GM23248 (cell line): ENCODE results near the gene KLHDC7B. TPM values are rescaled to one million over a fixed set of nuclear protein-coding genes. Genes with fewer than 3 reads are reported as not detected.

Experiments used
- DNase-seq: peaks from one replicate; pipeline ENCODE4 v3.0.0-alpha.2; 2015
- H2AFZ ChIP-seq: fragments of 200-600 bp; sonication (generic); 2 replicates; pipeline ENCODE4 v1.6.1; 2016; ENCODE audit warnings: antibody characterized with exemption
- H3F3A ChIP-seq: fragments of 200-600 bp; sonication (generic); 2 replicates; pipeline ENCODE4 v1.6.1; 2016; ENCODE audit warnings: mild to moderate bottlenecking, antibody characterized with exemption, mixed run types; ENCODE audit not compliant: insufficient read depth
- H3K27ac ChIP-seq: fragments of 200-600 bp; sonication (generic); 2 replicates; pipeline ENCODE4 v1.5.1; 2016; ENCODE audit warnings: mild to moderate bottlenecking
- H3K27me3 ChIP-seq: fragments of 200-600 bp; sonication (generic); replicated peaks from 2 replicates; pipeline ENCODE4 v1.6.1; 2016; ENCODE audit warnings: mild to moderate bottlenecking; ENCODE audit not compliant: insufficient read depth
- H3K36me3 ChIP-seq: fragments of 200-600 bp; sonication (generic); 2 replicates; pipeline ENCODE4 v1.6.1; 2016; ENCODE audit warnings: low read depth, mild to moderate bottlenecking
- H3K4me1 ChIP-seq: fragments of 200-600 bp; sonication (generic); 2 replicates; pipeline ENCODE4 v1.6.1; 2016; ENCODE audit warnings: mild to moderate bottlenecking; ENCODE audit not compliant: insufficient read depth
- H3K4me2 ChIP-seq: fragments of 200-600 bp; sonication (generic); one replicate; pipeline ENCODE4 v1.6.1; 2016; ENCODE audit warnings: mild to moderate bottlenecking; ENCODE audit not compliant: unreplicated experiment
- H3K4me3 ChIP-seq: fragments of 200-600 bp; sonication (generic); 2 replicates; pipeline ENCODE4 v1.5.1; 2016; ENCODE audit warnings: mild to moderate bottlenecking
- H3K79me2 ChIP-seq: fragments of 200-600 bp; sonication (generic); 2 replicates; pipeline ENCODE4 v1.6.1; 2016; ENCODE audit warnings: mild to moderate bottlenecking; ENCODE audit not compliant: insufficient read depth
- H3K9ac ChIP-seq: fragments of 200-600 bp; sonication (generic); 2 replicates; pipeline ENCODE4 v1.6.1; 2016; ENCODE audit warnings: mild to moderate bottlenecking
- H3K9me2 ChIP-seq: fragments of 200-600 bp; sonication (generic); 2 replicates; pipeline ENCODE4 v1.6.1; 2016; ENCODE audit warnings: mixed run types, mild to moderate bottlenecking, moderate library complexity; ENCODE audit not compliant: insufficient read depth
- H3K9me3 ChIP-seq: fragments of 200-600 bp; sonication (generic); one replicate; pipeline ENCODE4 v1.6.1; 2017; ENCODE audit warnings: low read depth
- H4K20me1 ChIP-seq: fragments of 200-600 bp; sonication (generic); 2 replicates; pipeline ENCODE4 v1.6.0; 2016; ENCODE audit not compliant: insufficient read depth
- EZH2 ChIP-seq: fragments of 200-600 bp; sonication (generic); IDR thresholded peaks from 2 replicates; pipeline ENCODE4 v1.6.1; 2018; ENCODE audit warnings: antibody characterized with exemption, mild to moderate bottlenecking; ENCODE audit not compliant: insufficient read depth, poor library complexity, severe bottlenecking
- EZH2phosphoT487 ChIP-seq: fragments of 200-600 bp; sonication (generic); IDR thresholded peaks from 2 replicates; pipeline ENCODE4 v1.6.1; 2018; ENCODE audit warnings: antibody characterized with exemption, moderate library complexity, mild to moderate bottlenecking, low read depth; ENCODE audit not compliant: insufficient read depth
- WGBS, 2 experiments: methylation state at CpG; one replicate each; pipeline ENCODE4 v1.1.6; 2015 to 2017; ENCODE audit warnings: low lambda C conversion rate in 2 of 2, low coverage in 1 of 2; ENCODE audit errors: missing lambda C conversion rate in 2 of 2; 5-methylcytosine and 5-hydroxymethylcytosine counted together
- in situ Hi-C: fragments of 300-500 bp; cut with MboI; formaldehyde crosslinking; loops from 2 replicates; pipeline ENCODE4 v1.15.0; 2020
- polyA plus RNA-seq: library from polyadenylated mRNA; unstranded; fragments of >200 nt; fragmentation: Nextera tagmentation; extraction: Ambion mirVana; gene quantifications from 2 replicates; pipeline ENCODE4 v1.2.1, GENCODE V29; 2016
- total RNA-seq: library from RNA; depleted of rRNA; stranded (reverse); fragments of >200 nt; shearing (Covaris generic); gene quantifications from 2 replicates; pipeline ENCODE4 v1.2.3, GENCODE V29; 2014

KLHDC7B gene
- total and polyA plus RNA-seq, 2 experiments from 2014 or later, result 0.06 TPM; not detected in 1

GRCh38 chr22:50525858-50526107 is 19.9 kb upstream of the KLHDC7B start:
- Histone ChIP-seq H3K27me3 (no peaks in the 10 kb centered on the region), H3K4me3 (peak overlapping the region; percentile 77), H3K9me2 (no peaks in the 10 kb centered on the region), H3K4me1 (no peaks in the 10 kb centered on the region), H3K9ac (peak overlapping the region; percentile 85), H3K79me2 (peaks cover 34% of the 10 kb centered on the region), H3K4me2 (peak overlapping the region; percentile 77), H4K20me1 (no peaks in the 10 kb centered on the region), H3K27ac (peak overlapping the region; percentile 84), H3K36me3 (0 out of 2 replicates have a peak, but pooled peaks cover 6% of the 10 kb centered on the region), H2AFZ (peak overlapping the region; percentile 47), H3K9me3 (no peaks in the 10 kb centered on the region), H3F3A (peaks cover 16% of the 10 kb centered on the region; the same call in 1 of the 2 replicates)
- 2 to 3% methylated on average over 9 to 16 of the region's 33 CpGs for WGBS, 2 experiments
- TF ChIP-seq EZH2phosphoT487, result no peak
- no peak for TF ChIP-seq EZH2
- in situ Hi-C loops, result no loop called here
- DNase-seq, result no peak

GRCh38 chr22:50526108-50526833 is 19.4 kb upstream of the KLHDC7B start:
- no peak for TF ChIP-seq EZH2phosphoT487
- no peak for TF ChIP-seq EZH2
- Histone ChIP-seq H3K27me3 (no peaks in the 10 kb centered on the region), H3K9me2 (no peaks in the 10 kb centered on the region), H2AFZ (peak overlapping the region; percentile 47), H3K79me2 (peaks cover 34% of the 10 kb centered on the region), H3K4me1 (no peaks in the 10 kb centered on the region), H3K27ac (peak overlapping the region; percentile 84), H3K9me3 (no peaks in the 10 kb centered on the region), H4K20me1 (no peaks in the 10 kb centered on the region), H3K4me3 (peak overlapping the region; percentile 77), H3K36me3 (0 out of 2 replicates have a peak, but pooled peaks cover 6% of the 10 kb centered on the region), H3F3A (peaks cover 16% of the 10 kb centered on the region; the same call in 1 of the 2 replicates), H3K9ac (peak overlapping the region; percentile 85), H3K4me2 (peak overlapping the region; percentile 77)
- WGBS, 2 experiments, result 1% methylated on average over 23 to 35 of the region's 77 CpGs
- in situ Hi-C loops, result no loop called here
- DNase-seq, result peak; percentile 79

- H3F3A ChIP-seq, result peaks cover 16% of the 10 kb centered on the region; the same call in 1 of the 2 replicates
- H3K4me2 ChIP-seq, result peak overlapping the region; percentile 77
- in situ Hi-C loops, result no loop called here
- WGBS, 2 experiments, result 37 to 44% methylated on average over 25 to 29 of the region's 29 CpGs
- no peak for DNase-seq
- H3K9me2 ChIP-seq, result no peaks in the 10 kb centered on the region
- no peaks in the 10 kb centered on the region for H3K4me1 ChIP-seq
- H4K20me1 ChIP-seq, result no peaks in the 10 kb centered on the region
- no peaks in the 10 kb centered on the region for H3K9me3 ChIP-seq
- peak overlapping the region; percentile 77 for H3K4me3 ChIP-seq
- H3K79me2 ChIP-seq, result peaks cover 26% of the 10 kb centered on the region
- H3K9ac ChIP-seq, result peak overlapping the region; percentile 85
- TF ChIP-seq EZH2 (no peak), EZH2phosphoT487 (no peak)
- peak overlapping the region; percentile 84 for H3K27ac ChIP-seq
- peak overlapping the region; percentile 47 for H2AFZ ChIP-seq
- H3K27me3 ChIP-seq, result no peaks in the 10 kb centered on the region
- H3K36me3 ChIP-seq, result 0 out of 2 replicates have a peak, but pooled peaks cover 6% of the 10 kb centered on the region
These were observed 18.6 kb upstream of the KLHDC7B start for GRCh38 chr22:50526834-50527801.

- in situ Hi-C loops, result no loop called here
- H3K4me1 ChIP-seq, result no peaks in the 10 kb centered on the region
- H3K36me3 ChIP-seq, result 0 out of 2 replicates have a peak, but pooled peaks cover 6% of the 10 kb centered on the region
- TF ChIP-seq EZH2phosphoT487 (no peak), EZH2 (no peak)
- no peak overlapping the region for H3K4me3 ChIP-seq
- no peaks in the 10 kb centered on the region for H3K27me3 ChIP-seq
- DNase-seq, result no peak
- H3K9ac ChIP-seq, result no peak overlapping the region
- 91 to 95% methylated on average over 18 of the region's 18 CpGs for WGBS, 2 experiments
- no peak overlapping the region for H3K4me2 ChIP-seq
- no peak overlapping the region for H3K27ac ChIP-seq
- H3F3A ChIP-seq, result peaks cover 21% of the 10 kb centered on the region
- H4K20me1 ChIP-seq, result no peaks in the 10 kb centered on the region
- peaks cover 16% of the 10 kb centered on the region for H3K79me2 ChIP-seq
- H3K9me2 ChIP-seq, result no peaks in the 10 kb centered on the region
- no peaks in the 10 kb centered on the region for H3K9me3 ChIP-seq
- H2AFZ ChIP-seq, result no peak overlapping the region
These were observed 17.6 kb upstream of the KLHDC7B start for GRCh38 chr22:50527921-50528681.
